PC-9 (cell line): ENCODE results near the gene XRCC3. TPM values are rescaled to one million over a fixed set of nuclear protein-coding genes. Genes with fewer than 3 reads are reported as not detected.
A peak's percentile ranks its signal among the peaks of the same experiment; 100 is the strongest.

Experiments
- BruUV-seq: library from RNA; stranded (reverse); fragments of 400-500 nt; replicated peaks from 2 replicates; lab custom pipeline; 2021; lab: Mats Ljungman, UMichigan
- CTCF ChIA-PET: fragments of 300-600 bp; sonication (Branson Sonifier 250); formaldehyde crosslinking; loops from one replicate; lab custom pipeline; 2022; ENCODE audit warnings: antibody characterized with exemption; lab: Charles Lee
- POLR2A ChIA-PET: fragments of 300-600 bp; sonication (Branson Sonifier 250); formaldehyde crosslinking; loops from one replicate; lab custom pipeline; 2022; ENCODE audit warnings: antibody characterized with exemption; ENCODE audit not compliant: unreplicated experiment; lab: Charles Lee
- DNase-seq, 2 experiments: peaks; one replicate each; pipeline versions ENCODE4 v3.0.0 to v3.0.0-alpha.2; 2015 to 2022; ENCODE audit warnings: mixed read lengths in 1 of 2
- H2AFZ ChIP-seq: fragments of 200-600 bp; sonication (generic); 2 replicates; pipeline ENCODE4 v1.8.1; 2017; ENCODE audit warnings: antibody characterized with exemption
- H3F3A ChIP-seq: fragments of 200-600 bp; sonication (generic); 2 replicates; pipeline ENCODE4 v1.8.1; 2017; ENCODE audit warnings: antibody characterized with exemption, mild to moderate bottlenecking, low read depth; ENCODE audit not compliant: insufficient read depth
- H3K27ac ChIP-seq: fragments of 200-600 bp; sonication (generic); 2 replicates; pipeline ENCODE4 v1.6.1; 2016; ENCODE audit warnings: mixed run types
- H3K27me3 ChIP-seq: fragments of 200-600 bp; sonication (generic); 2 replicates; pipeline ENCODE4 v1.6.1; 2016; ENCODE audit warnings: low read depth, mixed run types; ENCODE audit not compliant: insufficient read depth
- H3K36me3 ChIP-seq: fragments of 200-600 bp; sonication (generic); 2 replicates; pipeline ENCODE4 v1.6.1; 2016; ENCODE audit warnings: low read depth, mixed run types
- H3K4me1 ChIP-seq: fragments of 200-600 bp; sonication (generic); replicated peaks from 2 replicates; pipeline ENCODE4 v1.6.1; 2016; ENCODE audit warnings: mixed run types; ENCODE audit not compliant: insufficient read depth
- H3K4me2 ChIP-seq: fragments of 200-600 bp; sonication (generic); 2 replicates; pipeline ENCODE4 v1.6.1; 2017; ENCODE audit warnings: mixed run types
- H3K4me3 ChIP-seq: fragments of 200-600 bp; sonication (generic); 2 replicates; pipeline ENCODE4 v1.6.1; 2016; ENCODE audit warnings: mixed run types
- H3K79me2 ChIP-seq: fragments of 200-600 bp; sonication (generic); 2 replicates; pipeline ENCODE4 v1.6.1; 2017; ENCODE audit warnings: low read depth, mixed run types
- H3K9me2 ChIP-seq: fragments of 200-600 bp; sonication (generic); 2 replicates; pipeline ENCODE4 v1.8.1; 2017; ENCODE audit warnings: mild to moderate bottlenecking; ENCODE audit not compliant: insufficient read depth
- H3K9me3 ChIP-seq: fragments of 200-600 bp; sonication (generic); 2 replicates; pipeline ENCODE4 v1.8.1; 2016; ENCODE audit warnings: low read depth; ENCODE audit not compliant: insufficient read depth
- H4K20me1 ChIP-seq: fragments of 200-600 bp; sonication (generic); 2 replicates; pipeline ENCODE4 v1.8.1; 2017; ENCODE audit not compliant: insufficient read depth
- EZH2 ChIP-seq: fragments of 200-600 bp; sonication (generic); IDR thresholded peaks from 2 replicates; pipeline ENCODE4 v1.8.0; 2017; ENCODE audit warnings: antibody characterized with exemption, low read depth
- intact Hi-C: fragments of 100-400 bp; cut with micrococcal nuclease; formaldehyde crosslinking; loops from one replicate; pipeline ENCODE4 v1.10.0; 2022; ENCODE audit not compliant: unreplicated experiment
- total RNA-seq: library from RNA; stranded (reverse); gene quantifications from 2 replicates; pipeline ENCODE4 v1.2.3, GENCODE V29; 2021
- TF ChIP-seq, protein P1 (sequence below): fragments of 200-600 bp; sonication (generic); conservative IDR thresholded peaks from 2 replicates; pipeline ENCODE4 v1.6.1; 2017; ENCODE audit warnings: mixed run types, antibody characterized with exemption, mild to moderate bottlenecking, moderate library complexity

The XRCC3 gene
- total RNA-seq, 1 experiment from 2014 or later, result 65.1 TPM

DNA sequence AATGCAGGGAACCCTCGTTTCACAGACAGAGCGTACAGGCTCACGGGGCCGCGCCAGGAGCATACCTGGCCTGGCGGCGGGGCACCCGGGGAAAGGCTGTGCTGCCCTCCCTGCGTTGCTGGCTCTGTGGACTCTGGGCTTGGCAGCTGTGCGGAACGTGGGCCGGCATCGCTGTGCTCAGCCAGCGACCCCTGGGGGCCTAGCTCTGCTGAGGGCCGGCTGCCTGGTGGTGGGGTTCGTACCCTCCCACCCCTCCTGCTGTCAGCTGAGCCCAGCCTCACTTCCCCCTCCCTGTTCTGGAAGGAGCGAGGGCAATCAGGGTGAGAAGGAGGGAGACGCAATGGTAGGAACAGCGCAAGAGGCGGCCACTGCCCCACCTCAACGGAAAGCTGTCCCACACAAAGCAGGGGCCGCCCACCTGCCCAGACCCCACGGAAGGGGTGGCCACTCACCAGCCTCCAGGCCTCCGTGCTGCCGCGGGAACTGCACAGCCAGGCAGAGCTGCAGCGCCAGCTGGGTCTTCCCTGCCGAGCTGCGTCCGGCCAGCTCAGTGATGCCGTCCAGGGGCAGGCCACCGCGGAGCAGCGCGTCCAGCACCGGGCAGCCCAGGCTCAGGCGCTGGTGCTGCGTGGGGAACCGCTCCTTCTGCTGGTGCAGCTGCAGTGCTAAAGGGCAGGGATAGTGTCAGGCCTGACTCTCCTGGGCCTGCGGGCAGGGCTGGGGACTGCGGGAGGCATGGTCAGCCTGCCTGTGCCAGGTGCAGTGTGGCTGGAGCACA lies 8.5 kb downstream of the XRCC3 start:
- Histone ChIP-seq H3K9me3 (no peaks in the 10 kb centered on the region), H3K79me2 (no peaks in the 10 kb centered on the region), H4K20me1 (0 out of 2 replicates have a peak, but pooled peaks cover 5% of the 10 kb centered on the region), H3K4me1 (peaks cover 25% of the 10 kb centered on the region), H3K36me3 (peaks cover 21% of the 10 kb centered on the region; the same call in 1 of the 2 replicates), H3K9me2 (no peaks in the 10 kb centered on the region), H3K27ac (no peak overlapping the region), H2AFZ (no peak overlapping the region), H3F3A (peaks cover 65% of the 10 kb centered on the region), H3K27me3 (no peaks in the 10 kb centered on the region), H3K4me3 (no peak overlapping the region), H3K4me2 (no peak overlapping the region)
- no peak for DNase-seq
- POLR2A ChIA-PET, result no interaction called here
- intact Hi-C loops, result loop anchor here (5.0 kb wide), 1 partner anchor 144 kb away; the partner anchor contains the start of genes BAG5 and COA8
- TF ChIP-seq, protein P1, sequence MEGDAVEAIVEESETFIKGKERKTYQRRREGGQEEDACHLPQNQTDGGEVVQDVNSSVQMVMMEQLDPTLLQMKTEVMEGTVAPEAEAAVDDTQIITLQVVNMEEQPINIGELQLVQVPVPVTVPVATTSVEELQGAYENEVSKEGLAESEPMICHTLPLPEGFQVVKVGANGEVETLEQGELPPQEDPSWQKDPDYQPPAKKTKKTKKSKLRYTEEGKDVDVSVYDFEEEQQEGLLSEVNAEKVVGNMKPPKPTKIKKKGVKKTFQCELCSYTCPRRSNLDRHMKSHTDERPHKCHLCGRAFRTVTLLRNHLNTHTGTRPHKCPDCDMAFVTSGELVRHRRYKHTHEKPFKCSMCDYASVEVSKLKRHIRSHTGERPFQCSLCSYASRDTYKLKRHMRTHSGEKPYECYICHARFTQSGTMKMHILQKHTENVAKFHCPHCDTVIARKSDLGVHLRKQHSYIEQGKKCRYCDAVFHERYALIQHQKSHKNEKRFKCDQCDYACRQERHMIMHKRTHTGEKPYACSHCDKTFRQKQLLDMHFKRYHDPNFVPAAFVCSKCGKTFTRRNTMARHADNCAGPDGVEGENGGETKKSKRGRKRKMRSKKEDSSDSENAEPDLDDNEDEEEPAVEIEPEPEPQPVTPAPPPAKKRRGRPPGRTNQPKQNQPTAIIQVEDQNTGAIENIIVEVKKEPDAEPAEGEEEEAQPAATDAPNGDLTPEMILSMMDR, result no peak
- TF ChIP-seq EZH2, result no peak
- BruUV-seq, result no TSS peak
- CTCF ChIA-PET, result interaction anchor here (0.6 to 2.0 kb wide), 2 partner anchors 9 to 75 kb away, joined by 4 to 6 read pairs; partner anchors contain the start of gene ZFYVE21

DNA sequence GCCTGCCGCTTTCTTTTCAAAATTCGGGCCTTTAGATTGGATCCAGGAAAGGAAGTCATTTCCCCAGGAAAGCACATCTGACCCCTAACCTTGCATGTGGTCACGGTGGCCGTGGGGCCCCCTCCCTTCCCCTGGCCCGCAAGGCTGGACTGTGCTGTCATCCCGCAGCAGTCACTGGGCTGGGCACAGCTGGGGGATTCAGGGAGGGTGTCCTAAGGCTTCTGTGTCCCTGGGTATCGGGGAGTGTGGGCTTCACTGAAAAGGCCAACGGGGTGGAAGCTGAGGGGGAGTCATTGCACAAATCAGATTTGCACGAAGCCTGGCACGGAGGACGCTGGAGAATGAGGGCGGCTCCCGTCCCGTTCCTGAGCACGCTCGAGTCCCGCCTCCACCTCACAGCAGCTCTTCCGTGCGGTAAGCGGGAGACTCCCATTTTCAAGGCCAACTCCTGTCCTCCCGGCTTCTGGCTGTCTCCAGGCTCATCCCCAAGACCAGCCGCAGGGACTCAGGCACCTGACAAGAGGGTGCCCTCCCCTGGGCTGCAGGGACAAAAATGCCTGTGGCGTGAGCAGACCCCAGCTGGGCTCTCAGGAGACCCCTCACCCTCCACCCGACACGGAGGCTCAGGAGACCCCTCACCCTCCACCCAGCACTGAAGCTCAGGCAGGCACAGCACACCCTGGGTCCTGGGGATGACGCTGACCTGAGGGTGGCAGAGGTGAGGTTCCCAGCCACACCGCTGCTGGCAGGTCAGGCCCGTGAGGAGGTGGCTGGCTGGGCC lies 9.6 kb downstream of the XRCC3 start:
- intact Hi-C loops, result loop anchor here (1.0 to 5.0 kb wide), 4 partner anchors 10 to 143 kb away; partner anchors contain the start of genes BAG5, COA8, KLC1 and XRCC3
- peaks cover 58% of the 10 kb centered on the region for H3F3A ChIP-seq
- peak overlapping the region; percentile 44 for H3K27ac ChIP-seq
- 0 out of 2 replicates have a peak, but pooled peaks cover 5% of the 10 kb centered on the region for H4K20me1 ChIP-seq
- ChIA-PET CTCF (interaction anchor here (0.7 to 2.0 kb wide), 2 partner anchors 10 to 31 kb away, joined by 3 to 6 read pairs; partner anchors contain the start of gene ZFYVE21), POLR2A (interaction anchor here (0.5 to 0.8 kb wide), 3 partner anchors 10 to 589 kb away, joined by 4 to 19 read pairs (median 6); partner anchors contain the start of genes XRCC3 and ZFYVE21)
- H3K4me2 ChIP-seq, result peak overlapping the region; percentile 66
- no peak overlapping the region; the same call in 1 of the 2 replicates for H3K4me3 ChIP-seq
- H3K9me3 ChIP-seq, result no peaks in the 10 kb centered on the region
- TF ChIP-seq EZH2, result no peak
- TF ChIP-seq, protein P1, result no peak
- H3K36me3 ChIP-seq, result peaks cover 21% of the 10 kb centered on the region; the same call in 1 of the 2 replicates
- no peak for DNase-seq
- BruUV-seq, result no TSS peak
- H3K9me2 ChIP-seq, result no peaks in the 10 kb centered on the region
- H3K79me2 ChIP-seq, result no peaks in the 10 kb centered on the region
- peaks cover 20% of the 10 kb centered on the region for H3K4me1 ChIP-seq
- no peak overlapping the region for H2AFZ ChIP-seq
- H3K27me3 ChIP-seq, result no peaks in the 10 kb centered on the region

DNA sequence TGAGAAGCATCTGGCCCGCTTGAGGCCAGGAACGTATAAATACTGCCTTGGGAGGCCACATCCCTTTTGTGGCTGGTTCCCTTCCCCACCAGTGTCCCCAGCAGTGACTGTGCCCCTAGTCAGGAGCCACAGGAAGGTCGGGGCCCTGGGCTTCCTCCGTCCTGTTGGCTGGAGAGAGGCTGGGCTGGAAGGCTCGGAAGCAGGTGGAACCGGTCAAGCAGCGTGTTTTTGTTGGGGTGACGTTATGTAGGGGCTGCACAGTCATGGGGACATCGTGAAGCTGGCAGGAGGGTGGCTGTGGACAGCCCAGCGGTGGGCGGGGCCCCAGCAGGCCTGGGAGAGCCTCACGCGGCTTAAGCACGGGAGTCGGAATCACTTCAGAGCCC lies 10.1 kb downstream of the XRCC3 start:
- no peaks in the 10 kb centered on the region for H3K9me2 ChIP-seq
- no peak for TF ChIP-seq EZH2
- TF ChIP-seq, protein P1, result no peak
- H3K4me1 ChIP-seq, result peaks cover 19% of the 10 kb centered on the region
- H4K20me1 ChIP-seq, result 0 out of 2 replicates have a peak, but pooled peaks cover 5% of the 10 kb centered on the region
- intact Hi-C loops, result loop anchor here (1.0 to 5.0 kb wide), 4 partner anchors 10 to 143 kb away; partner anchors contain the start of genes BAG5, COA8, KLC1 and XRCC3
- DNase-seq, result peak; percentile 99 to 100
- no peaks in the 10 kb centered on the region for H3K79me2 ChIP-seq
- no peaks in the 10 kb centered on the region for H3K27me3 ChIP-seq
- BruUV-seq, result no TSS peak
- H3K4me2 ChIP-seq, result peak overlapping the region; percentile 66
- H3K27ac ChIP-seq, result peak overlapping the region; percentile 44
- no peak overlapping the region; the same call in 1 of the 2 replicates for H3K4me3 ChIP-seq
- peaks cover 20% of the 10 kb centered on the region; the same call in 1 of the 2 replicates for H3K36me3 ChIP-seq
- CTCF ChIA-PET, result interaction anchor here (0.7 to 2.0 kb wide), 2 partner anchors 11 to 31 kb away, joined by 3 to 6 read pairs; partner anchors contain the start of gene ZFYVE21
- POLR2A ChIA-PET, result interaction anchor here (0.5 to 0.8 kb wide), 3 partner anchors 10 to 589 kb away, joined by 4 to 19 read pairs (median 6); partner anchors contain the start of genes XRCC3 and ZFYVE21
- H3K9me3 ChIP-seq, result no peaks in the 10 kb centered on the region
- H2AFZ ChIP-seq, result no peak overlapping the region
- H3F3A ChIP-seq, result peaks cover 53% of the 10 kb centered on the region
